Adrenal gland (tissue), 12 donors: ENCODE data around the gene PCSK4. TPM values are rescaled to one million over a fixed set of nuclear protein-coding genes. Genes with fewer than 3 reads are reported as not detected.
"Not testable (repeated sequence)": the region's sequence is repeated elsewhere in the genome, so short reads cannot be mapped to it uniquely, and the experiment has no call there.

ENCODE experiments used
- DNase-seq, 7 donors: peaks; one replicate each; pipeline ENCODE4 v3.0.0-alpha.2; 2019 to 2020
- H3K27ac ChIP-seq, 5 donors: fragments of 200-600 bp; sonication (generic) in 4 of 5; 1 replicate in 3 of 5; 2 replicates in 2 of 5; pipeline versions ENCODE4 v1.5.1 to v1.8.0; 2016 to 2020; ENCODE audit warnings: mild to moderate bottlenecking in 1 of 5
- H3K27me3 ChIP-seq: fragments of 200-600 bp; 2 replicates; pipeline ENCODE4 v1.8.0; 2021
- H3K36me3 ChIP-seq, 2 donors: fragments of 200-600 bp; replicated peaks in 1 of 2; 1 replicate in 1 of 2; 2 replicates in 1 of 2; pipeline versions ENCODE4 v1.5.1 to v1.8.0; 2018 to 2022
- H3K4me1 ChIP-seq, 2 donors: fragments of 200-600 bp; replicated peaks in 1 of 2; 1 replicate in 1 of 2; 2 replicates in 1 of 2; pipeline versions ENCODE4 v1.5.1 to v1.8.0; 2018 to 2021
- H3K4me3 ChIP-seq, 4 donors: fragments of 200-600 bp; sonication (generic) in 3 of 4; one replicate each; pipeline ENCODE4 v1.5.1; 2016 to 2018
- H3K9me3 ChIP-seq, 3 donors: fragments of 200-600 bp; sonication (generic) in 1 of 3; replicated peaks in 1 of 3; 1 replicate in 2 of 3; 2 replicates in 1 of 3; pipeline versions ENCODE4 v1.5.1 to v1.8.0; 2016 to 2021
- POLR2A ChIP-seq, 2 donors: fragments of 450-650 bp; IDR thresholded peaks; one replicate each; pipeline ENCODE4 v1.6.1; 2017; ENCODE audit warnings: antibody characterized with exemption in 2 of 2, mild to moderate bottlenecking in 2 of 2, moderate library complexity in 1 of 2
- WGBS, 4 donors: extraction: QIAGEN DNeasy Blood & Tissue Kit in 2 of 4; methylation state at CpG; one replicate each; pipeline versions ENCODE4 v1.1.5 to v1.1.7; 2013 to 2017; 5-methylcytosine and 5-hydroxymethylcytosine counted together
- intact Hi-C, 2 donors: fragments of 100-400 bp; cut with DNase I; formaldehyde crosslinking; loops; one replicate each; pipeline versions ENCODE4 v1.14.1 to v1.15.0; 2022 to 2023
- polyA plus RNA-seq, 3 donors: library from polyadenylated mRNA; stranded (reverse); fragments of 200-250 nt in 2 of 3; fragments of 350-450 nt in 1 of 3; fragmentation: Illumina TruSeq in 1 of 3; extraction: RNeasy Lipid Tissue Mini Kit (QIAGEN cat#74804) in 1 of 3; gene quantifications; one replicate each; pipeline ENCODE4 v1.2.3, GENCODE V29; 2013 to 2014
- total RNA-seq, 9 donors: library from RNA; depleted of rRNA in 4 of 9; stranded (reverse); fragments of >200 nt in 4 of 9; fragments of 120-200 nt in 1 of 9; fragmentation: NEBNext Ultra II Directional in 1 of 9; extraction: Animal tissue kit (Norgen Biotek cat#: 25700) in 1 of 9; gene quantifications; one replicate each; pipeline versions ENCODE4 v1.1.0 to v1.2.4, GENCODE V29; 2013 to 2023
- TF ChIP-seq, protein P1 (sequence below), 6 experiments: fragments of 450-650 bp in 4 of 6; fragments of 200-600 bp in 2 of 6; sonication (generic) in 1 of 6; IDR thresholded peaks; 1 replicate in 5 of 6; 2 replicates in 1 of 6; pipeline versions ENCODE4 v1.5.1 to v1.8.0; 2016 to 2021; ENCODE audit warnings: antibody characterized with exemption in 6 of 6, mild to moderate bottlenecking in 2 of 6, moderate library complexity in 1 of 6
- donor health status: healthy with polysubstance abuse.
- donor health status: Bipolar disorder and iron deficiency.
- donor health status: DM: yes; HTN: yes; CAD: no.
- donor health status: DM: no; HTN: no; CAD: no.
- donor health status: DM: no; HTN: no; CAD: no.
- donor health status: DM: yes; HTN: yes; CAD: no.

The PCSK4 gene
- total and polyA plus RNA-seq, 12 donors = 1.2 to 29.7 (median 4.8) TPM

DNA sequence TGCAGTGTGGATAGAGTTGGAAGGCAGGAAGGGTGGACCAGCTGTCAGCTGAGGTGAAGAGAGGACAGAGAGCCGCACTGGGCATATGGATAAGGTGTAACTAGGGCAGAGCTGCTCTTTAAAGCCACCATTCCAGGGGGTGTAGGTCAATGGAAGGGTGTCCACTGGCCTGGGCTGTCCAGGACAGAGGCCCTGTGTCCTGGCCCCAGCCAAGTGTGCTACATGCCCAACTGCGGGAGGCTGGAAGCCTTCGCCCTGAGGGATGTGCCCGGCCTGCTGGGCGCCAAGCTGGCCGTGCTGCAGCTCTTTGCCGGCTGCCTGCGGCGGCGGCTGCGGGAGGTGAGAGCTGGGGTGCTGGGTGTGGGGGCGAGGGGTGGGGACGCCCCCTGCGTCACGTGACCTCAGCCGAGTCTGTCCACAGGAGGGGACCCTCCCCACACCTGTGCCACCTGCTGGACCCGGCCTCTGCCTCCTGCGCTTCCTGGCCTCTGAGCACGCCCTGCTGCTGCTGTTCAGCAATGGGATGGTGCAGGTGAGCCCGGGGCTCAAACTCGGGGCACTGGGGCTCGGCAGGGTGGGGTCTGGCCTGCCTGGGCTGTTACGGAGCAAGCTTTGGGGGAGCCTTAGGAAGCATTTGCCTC, 43.5 kb upstream of the PCSK4 start:
- no peak for TF ChIP-seq POLR2A (IDR thresholded peaks at IDR 0.05)
- TF ChIP-seq, protein P1, sequence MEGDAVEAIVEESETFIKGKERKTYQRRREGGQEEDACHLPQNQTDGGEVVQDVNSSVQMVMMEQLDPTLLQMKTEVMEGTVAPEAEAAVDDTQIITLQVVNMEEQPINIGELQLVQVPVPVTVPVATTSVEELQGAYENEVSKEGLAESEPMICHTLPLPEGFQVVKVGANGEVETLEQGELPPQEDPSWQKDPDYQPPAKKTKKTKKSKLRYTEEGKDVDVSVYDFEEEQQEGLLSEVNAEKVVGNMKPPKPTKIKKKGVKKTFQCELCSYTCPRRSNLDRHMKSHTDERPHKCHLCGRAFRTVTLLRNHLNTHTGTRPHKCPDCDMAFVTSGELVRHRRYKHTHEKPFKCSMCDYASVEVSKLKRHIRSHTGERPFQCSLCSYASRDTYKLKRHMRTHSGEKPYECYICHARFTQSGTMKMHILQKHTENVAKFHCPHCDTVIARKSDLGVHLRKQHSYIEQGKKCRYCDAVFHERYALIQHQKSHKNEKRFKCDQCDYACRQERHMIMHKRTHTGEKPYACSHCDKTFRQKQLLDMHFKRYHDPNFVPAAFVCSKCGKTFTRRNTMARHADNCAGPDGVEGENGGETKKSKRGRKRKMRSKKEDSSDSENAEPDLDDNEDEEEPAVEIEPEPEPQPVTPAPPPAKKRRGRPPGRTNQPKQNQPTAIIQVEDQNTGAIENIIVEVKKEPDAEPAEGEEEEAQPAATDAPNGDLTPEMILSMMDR (IDR thresholded peaks at IDR 0.05) = no peak
- no peaks in the 10 kb centered on the region for H3K4me1 ChIP-seq
- intact Hi-C loops = no loop called here
- no peaks in the 10 kb centered on the region for H3K9me3 ChIP-seq
- no peak overlapping the region for H3K27ac ChIP-seq
- peaks cover 9% of the 10 kb centered on the region for H3K27me3 ChIP-seq
- 48 to 80% (median 71%) methylated on average over 10 to 23 of the region's 23 CpGs for WGBS, 4 donors
- H3K4me3 ChIP-seq = no peak overlapping the region
- no peak for DNase-seq
- H3K36me3 ChIP-seq = no peaks in the 10 kb centered on the region

DNA sequence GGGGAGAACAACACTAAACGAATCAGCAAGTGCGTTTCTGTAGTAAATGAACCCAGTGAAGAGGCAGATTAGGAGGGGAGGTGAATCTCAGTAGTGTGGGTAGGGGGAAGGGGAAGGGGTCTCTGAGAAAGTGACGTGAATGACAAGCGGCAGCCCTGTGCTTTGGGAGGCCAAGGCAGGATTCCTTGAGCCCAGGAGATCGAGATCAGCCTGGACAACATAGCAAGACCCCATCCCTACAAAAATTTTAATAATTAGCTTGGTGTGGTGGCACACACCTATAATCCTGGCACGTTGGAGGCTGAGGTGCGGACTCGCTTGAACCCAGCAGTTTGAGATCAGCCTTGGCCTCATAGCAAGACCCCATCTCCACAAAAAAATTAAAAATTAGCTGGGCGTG, 41.9 kb upstream of the PCSK4 start:
- Histone ChIP-seq H3K9me3 (no peaks in the 10 kb centered on the region), H3K4me3 (no peak overlapping the region), H3K4me1 (no peaks in the 10 kb centered on the region), H3K27me3 (peaks cover 15% of the 10 kb centered on the region), H3K36me3 (no peaks in the 10 kb centered on the region), H3K27ac (no peak overlapping the region)
- WGBS, 4 donors = 81 to 88% (median 87%) methylated on average over 9 of the region's 9 CpGs
- intact Hi-C loops = no loop called here
- no peak for DNase-seq
- no peak for TF ChIP-seq POLR2A (IDR thresholded peaks at IDR 0.05)
- TF ChIP-seq, protein P1 (IDR thresholded peaks at IDR 0.05) = no peak

DNA sequence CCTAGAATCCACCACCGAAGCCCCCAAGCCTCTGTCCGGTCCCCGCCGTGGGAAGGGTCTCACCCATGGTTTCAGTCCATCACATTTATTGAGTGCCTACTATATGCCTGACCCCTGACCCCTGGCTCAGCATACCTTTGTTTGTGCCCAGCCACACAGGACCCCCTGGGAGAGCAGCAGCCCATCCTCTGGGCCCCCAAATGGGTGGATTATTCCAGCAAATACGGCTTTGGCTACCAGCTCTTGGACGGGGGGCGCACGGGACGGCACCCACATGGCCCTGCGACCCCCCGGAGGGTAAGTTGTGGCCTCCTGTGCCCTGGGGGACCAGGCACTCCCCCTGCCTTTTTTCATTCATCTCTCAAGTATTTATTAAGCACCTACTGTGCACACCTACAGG, 41.4 kb upstream of the PCSK4 start:
- DNase-seq = no peak
- Histone ChIP-seq H3K27ac (no peak overlapping the region), H3K4me3 (no peak overlapping the region), H3K9me3 (no peaks in the 10 kb centered on the region), H3K4me1 (no peaks in the 10 kb centered on the region), H3K36me3 (no peaks in the 10 kb centered on the region), H3K27me3 (peaks cover 15% of the 10 kb centered on the region)
- no peak for TF ChIP-seq POLR2A (IDR thresholded peaks at IDR 0.05)
- TF ChIP-seq, protein P1 (IDR thresholded peaks at IDR 0.05) = no peak
- intact Hi-C loops = no loop called here
- 86 to 96% (median 92%) methylated on average over 4 to 11 of the region's 11 CpGs for WGBS, 4 donors

DNA sequence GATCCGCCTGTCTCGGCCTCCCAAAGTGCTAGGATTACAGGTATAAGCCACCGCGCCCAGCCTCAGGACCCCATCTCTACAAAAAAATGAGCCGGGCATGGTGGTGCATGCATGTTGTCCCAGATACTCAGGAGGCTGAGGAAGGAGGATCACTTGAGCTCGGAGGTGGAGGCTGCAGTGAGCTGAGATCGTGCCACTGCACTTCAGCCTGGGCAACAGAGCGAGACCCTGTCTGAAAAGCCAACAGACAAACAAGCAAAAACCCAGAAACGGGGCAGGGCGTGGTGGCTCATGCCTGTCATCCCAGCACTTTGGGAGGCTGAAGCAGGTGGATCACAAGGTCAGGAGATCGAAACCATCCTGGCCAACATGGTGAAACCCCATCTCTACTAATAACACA, 40.7 kb upstream of the PCSK4 start:
- DNase-seq, H3K27ac ChIP-seq, H3K36me3 ChIP-seq, H3K4me3 ChIP-seq, H3K4me1 ChIP-seq, H3K9me3 ChIP-seq, intact Hi-C loops: not testable (repeated sequence)
- 85 to 91% (median 86%) methylated on average over 10 to 11 of the region's 11 CpGs for WGBS, 4 donors
- peaks cover 23% of the 10 kb centered on the region for H3K27me3 ChIP-seq

DNA sequence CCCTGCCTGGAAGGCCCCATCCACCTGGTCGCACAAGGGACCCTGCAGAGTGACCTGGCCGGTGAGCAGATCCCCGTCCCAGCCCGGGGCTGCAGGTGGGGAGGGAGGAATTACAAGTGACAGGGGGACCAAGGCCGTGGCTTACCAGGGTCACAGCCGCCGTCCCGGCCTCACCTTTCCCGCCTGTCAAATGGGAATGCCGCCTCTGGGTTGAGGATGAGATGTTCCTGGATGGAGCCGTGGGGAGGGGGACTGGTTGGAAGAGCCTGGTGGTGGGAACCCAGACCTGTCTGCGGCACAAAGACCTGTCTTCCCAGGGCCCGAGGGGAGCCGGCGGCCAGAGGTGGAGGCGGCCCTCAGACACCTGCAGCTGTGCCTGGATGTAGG, 39.3 kb upstream of the PCSK4 start:
- no peaks in the 10 kb centered on the region for H3K4me1 ChIP-seq
- H3K36me3 ChIP-seq = no peaks in the 10 kb centered on the region
- DNase-seq = no peak
- no peak overlapping the region for H3K27ac ChIP-seq
- TF ChIP-seq, protein P1 (IDR thresholded peaks at IDR 0.05) = no peak
- TF ChIP-seq POLR2A (IDR thresholded peaks at IDR 0.05) = no peak
- H3K27me3 ChIP-seq = peaks cover 35% of the 10 kb centered on the region
- H3K9me3 ChIP-seq = no peaks in the 10 kb centered on the region
- 59 to 79% (median 66%) methylated on average over 1 to 16 of the region's 16 CpGs for WGBS, 4 donors
- intact Hi-C loops = no loop called here
- H3K4me3 ChIP-seq = no peak overlapping the region
